ENCODE results near the gene ATP10D. TPM values are rescaled to one million over a fixed set of nuclear protein-coding genes. Genes with fewer than 3 reads are reported as not detected.

Gene ATP10D
- total and polyA plus RNA-seq, 2 donors (not counting 3 experiments of a cell fraction or from before 2014, with no cell fraction given), result 34.1 to 40.2 TPM

- no peak for DNase-seq (ENCODE audit: low read depth, low spot score)
- dilution Hi-C loops (cut with MboI; ENCODE audit: extremely low pct_ligation_motif_present, low sequenced_read_pairs), result no loop called here
- TF ChIP-seq POLR2AphosphoS5 (IDR thresholded peaks at IDR 0.05; ENCODE audit: insufficient read depth, low read depth, low read length) (no peak), CTCF (IDR thresholded peaks at IDR 0.05; ENCODE audit: extremely low read depth in 1 of 2, insufficient read depth in 1 of 2, low read depth in 1 of 2, low read length in 2 of 2) (no peak), GATA2 (IDR thresholded peaks at IDR 0.05; ENCODE audit: insufficient read depth, insufficient read length, low read depth, low read length) (peak; percentile 73), POLR2A (IDR thresholded peaks at IDR 0.05; ENCODE audit: low read depth, low read length) (no peak), FOS (IDR thresholded peaks at IDR 0.05; ENCODE audit: borderline replicate concordance, insufficient read depth, low read length) (peak; percentile 37)
- Histone ChIP-seq H3K79me2 (ENCODE audit: control insufficient read depth, insufficient read depth, low read length) (no peaks in the 10 kb centered on the region), H2AFZ (ENCODE audit: low read depth, low read length) (no peak overlapping the region), H3K27ac (ENCODE audit: insufficient read depth, low read depth, low read length) (no peak overlapping the region), H3K4me2 (ENCODE audit: insufficient read depth, low read length) (no peak overlapping the region), H3K4me3 (replicated peaks in 1 of 3; ENCODE audit: insufficient read depth in 1 of 3, low read depth in 1 of 3, low read length in 3 of 3) (no peak overlapping the region), H3K9me3 (replicated peaks; ENCODE audit: control insufficient read depth, insufficient read depth, low read length) (no peaks in the 10 kb centered on the region), H3K4me1 (ENCODE audit: control insufficient read depth, extremely low read depth, insufficient read depth, low read length) (no peaks in the 10 kb centered on the region), H3K36me3 (ENCODE audit: control insufficient read depth in 2 of 2, extremely low read depth in 1 of 2, insufficient read depth in 2 of 2, low read length in 2 of 2) (peaks cover 0 to 4% of the 10 kb centered on the region in 2 experiments), H3K27me3 (ENCODE audit: control insufficient read depth in 2 of 2, insufficient read depth in 2 of 2, low read length in 2 of 2) (no peaks in the 10 kb centered on the region), H3K9me1 (replicated peaks; ENCODE audit: control insufficient read depth, extremely low read depth, insufficient read depth, low read length) (no peaks in the 10 kb centered on the region), H3K9ac (replicated peaks; ENCODE audit: extremely low read depth, insufficient read depth, low read length) (no peak overlapping the region), H4K20me1 (replicated peaks; ENCODE audit: control insufficient read depth, extremely low read depth, insufficient read depth, low read length) (no peaks in the 10 kb centered on the region)
- no TSS peak for BruUV-seq (replicated peaks)
- CTCF ChIA-PET, result no interaction called here
- intact Hi-C loops (cut with micrococcal nuclease), result no loop called here
- POLR2A ChIA-PET, result no interaction called here
- FAIRE-seq, result no peak
Measured at GRCh38 chr4:47551682-47552081, 66.6 kb downstream of the ATP10D start.
